Brain microvascular endothelial cell (primary cell): ENCODE measurements around the gene AGPAT2.
A peak's percentile ranks its signal among the peaks of the same experiment; 100 is the strongest.

Experiments
- DNase-seq: peaks from one replicate; pipeline ENCODE4 v3.0.0-alpha.2; 2020
- H3K27ac ChIP-seq: fragments of 250-450 bp; sonication (Bioruptor Pico); 2 replicates; pipeline ENCODE4 v1.5.1; 2020; ENCODE audit warnings: mild to moderate bottlenecking, moderate library complexity
- H3K27me3 ChIP-seq: fragments of 250-450 bp; sonication (Bioruptor Pico); replicated peaks from 2 replicates; pipeline ENCODE4 v1.5.1; 2020; ENCODE audit warnings: mild to moderate bottlenecking
- H3K36me3 ChIP-seq: fragments of 250-450 bp; sonication (Bioruptor Pico); replicated peaks from 2 replicates; pipeline ENCODE4 v1.5.1; 2020; ENCODE audit warnings: mild to moderate bottlenecking
- H3K4me3 ChIP-seq: 2 replicates; pipeline ENCODE4 v1.5.1; 2011; ENCODE audit warnings: low read depth, mild to moderate bottlenecking, control low read depth, low read length, moderate library complexity
- in situ Hi-C: cut with HindIII; loops from 2 replicates; pipeline ENCODE4 v1.10.0; 2017; ENCODE audit warnings: low sequenced_read_pairs, low pct_ligation_motif_present
- TF ChIP-seq, protein P1 (sequence below): IDR thresholded peaks from 2 replicates; pipeline ENCODE4 v1.5.1; 2011; ENCODE audit warnings: low read depth, mild to moderate bottlenecking, moderate library complexity, low read length, control low read depth, inconsistent platforms; ENCODE audit errors: missing control alignments

Gene AGPAT2

DNA sequence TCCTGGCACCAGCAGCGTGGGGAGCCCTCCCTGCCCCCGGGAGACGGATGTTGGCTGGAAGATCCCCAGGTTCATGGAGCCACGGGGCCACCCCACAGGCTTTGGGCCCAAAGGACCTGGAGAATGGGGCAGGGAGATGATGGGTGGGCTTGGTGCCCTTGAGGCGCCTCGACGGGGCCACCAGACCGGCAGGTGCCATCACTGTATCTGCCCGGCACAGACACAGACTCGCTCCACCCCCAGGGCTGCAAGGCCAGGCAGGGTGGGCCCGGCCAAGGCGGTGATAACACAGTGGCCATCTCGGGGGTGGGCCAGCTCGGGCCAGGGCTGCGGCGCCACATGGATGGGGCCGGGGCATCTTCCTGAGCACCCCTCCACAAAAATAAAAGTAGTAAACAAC, 59.6 kb downstream of the AGPAT2 start:
- TF ChIP-seq, protein P1, sequence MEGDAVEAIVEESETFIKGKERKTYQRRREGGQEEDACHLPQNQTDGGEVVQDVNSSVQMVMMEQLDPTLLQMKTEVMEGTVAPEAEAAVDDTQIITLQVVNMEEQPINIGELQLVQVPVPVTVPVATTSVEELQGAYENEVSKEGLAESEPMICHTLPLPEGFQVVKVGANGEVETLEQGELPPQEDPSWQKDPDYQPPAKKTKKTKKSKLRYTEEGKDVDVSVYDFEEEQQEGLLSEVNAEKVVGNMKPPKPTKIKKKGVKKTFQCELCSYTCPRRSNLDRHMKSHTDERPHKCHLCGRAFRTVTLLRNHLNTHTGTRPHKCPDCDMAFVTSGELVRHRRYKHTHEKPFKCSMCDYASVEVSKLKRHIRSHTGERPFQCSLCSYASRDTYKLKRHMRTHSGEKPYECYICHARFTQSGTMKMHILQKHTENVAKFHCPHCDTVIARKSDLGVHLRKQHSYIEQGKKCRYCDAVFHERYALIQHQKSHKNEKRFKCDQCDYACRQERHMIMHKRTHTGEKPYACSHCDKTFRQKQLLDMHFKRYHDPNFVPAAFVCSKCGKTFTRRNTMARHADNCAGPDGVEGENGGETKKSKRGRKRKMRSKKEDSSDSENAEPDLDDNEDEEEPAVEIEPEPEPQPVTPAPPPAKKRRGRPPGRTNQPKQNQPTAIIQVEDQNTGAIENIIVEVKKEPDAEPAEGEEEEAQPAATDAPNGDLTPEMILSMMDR, result no peak
- no peak for DNase-seq
- Histone ChIP-seq H3K27ac (no peak overlapping the region), H3K4me3 (no peak overlapping the region), H3K27me3 (no peaks in the 10 kb centered on the region), H3K36me3 (no peaks in the 10 kb centered on the region)
- in situ Hi-C loops, result no loop called here

DNA sequence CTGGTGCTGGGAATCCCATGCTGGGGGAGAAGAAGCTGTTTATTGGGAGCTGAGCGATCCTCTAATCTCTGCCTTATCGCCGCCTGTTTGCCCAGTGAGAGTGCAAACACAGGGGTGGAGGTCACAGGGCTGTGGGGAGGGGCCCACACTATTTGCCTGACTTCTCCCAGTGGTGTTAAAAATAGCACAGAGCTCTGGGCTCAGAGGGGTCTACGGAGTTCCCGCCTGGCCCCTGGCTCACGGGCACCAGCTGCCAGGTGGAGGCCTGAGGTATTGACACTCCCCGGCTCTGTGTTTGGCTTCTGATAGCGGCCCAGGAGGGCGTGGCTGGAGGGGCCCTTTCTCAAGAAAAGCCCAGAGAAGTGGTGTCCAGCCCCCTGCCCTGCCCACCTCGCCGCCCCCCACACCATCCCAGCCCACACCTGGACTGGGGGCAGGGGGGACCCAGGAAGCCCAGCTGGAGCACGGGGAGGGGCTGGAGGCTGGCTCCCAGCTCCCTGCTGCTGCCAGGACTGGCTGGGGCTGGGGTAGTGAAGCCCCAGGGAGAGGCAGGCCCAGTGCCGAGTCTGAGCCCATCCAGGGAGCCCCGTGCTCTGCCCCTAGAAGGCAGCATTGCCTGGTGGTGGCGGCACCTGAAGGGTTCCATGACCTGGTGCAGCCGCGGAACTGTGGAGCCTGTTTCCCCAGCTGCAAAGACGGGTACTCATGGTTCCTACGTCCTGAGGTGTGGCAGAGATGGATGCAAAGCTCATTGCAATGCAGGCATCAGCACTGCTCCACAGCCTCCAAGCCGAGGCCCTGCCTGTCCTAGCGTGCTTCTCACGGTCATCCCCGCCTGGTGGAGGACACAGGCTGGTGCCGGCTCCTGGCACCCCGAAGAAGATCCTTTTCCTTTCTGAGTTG, 60.3 kb downstream of the AGPAT2 start:
- Histone ChIP-seq H3K27me3 (no peaks in the 10 kb centered on the region), H3K36me3 (no peaks in the 10 kb centered on the region), H3K27ac (no peak overlapping the region), H3K4me3 (no peak overlapping the region)
- TF ChIP-seq, protein P1, result peak; percentile 18
- in situ Hi-C loops, result no loop called here
- DNase-seq, result no peak

DNA sequence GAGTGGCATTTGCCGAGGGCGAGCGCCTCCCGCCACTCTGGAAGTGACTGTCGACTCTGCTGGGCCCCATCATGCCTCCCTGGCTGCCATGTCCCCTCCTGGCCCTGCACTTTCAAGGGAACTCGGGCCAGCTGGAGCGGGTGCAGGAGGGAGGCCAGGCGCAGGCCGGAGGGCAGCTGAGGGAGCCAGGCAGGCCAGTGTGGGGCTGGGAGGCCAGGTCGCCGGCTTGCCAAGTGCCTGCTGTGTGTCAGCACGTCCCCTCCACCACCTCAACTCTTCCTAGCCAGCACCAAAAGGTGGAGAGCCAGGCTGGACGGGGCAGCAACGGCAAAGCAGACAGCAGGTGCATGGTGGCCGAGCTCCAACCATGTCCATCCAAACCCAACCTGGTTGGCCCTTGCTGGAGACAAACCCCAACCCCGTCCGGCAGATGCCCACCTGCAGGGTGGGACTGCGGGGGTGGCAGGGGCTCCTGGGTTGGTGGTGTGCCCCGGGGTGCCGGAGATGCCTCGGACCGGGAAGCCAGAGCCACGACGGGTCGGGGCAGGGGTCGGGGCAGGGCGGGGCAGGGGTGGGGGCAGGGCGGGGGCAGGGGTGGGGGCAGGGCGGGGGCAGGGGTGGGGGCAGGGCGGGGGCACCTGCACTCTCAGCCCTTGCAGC, 61.1 kb downstream of the AGPAT2 start:
- TF ChIP-seq, protein P1, result no peak
- Histone ChIP-seq H3K27me3 (no peaks in the 10 kb centered on the region), H3K4me3 (no peak overlapping the region), H3K27ac (no peak overlapping the region), H3K36me3 (no peaks in the 10 kb centered on the region)
- in situ Hi-C loops, result no loop called here
- no peak for DNase-seq

DNA sequence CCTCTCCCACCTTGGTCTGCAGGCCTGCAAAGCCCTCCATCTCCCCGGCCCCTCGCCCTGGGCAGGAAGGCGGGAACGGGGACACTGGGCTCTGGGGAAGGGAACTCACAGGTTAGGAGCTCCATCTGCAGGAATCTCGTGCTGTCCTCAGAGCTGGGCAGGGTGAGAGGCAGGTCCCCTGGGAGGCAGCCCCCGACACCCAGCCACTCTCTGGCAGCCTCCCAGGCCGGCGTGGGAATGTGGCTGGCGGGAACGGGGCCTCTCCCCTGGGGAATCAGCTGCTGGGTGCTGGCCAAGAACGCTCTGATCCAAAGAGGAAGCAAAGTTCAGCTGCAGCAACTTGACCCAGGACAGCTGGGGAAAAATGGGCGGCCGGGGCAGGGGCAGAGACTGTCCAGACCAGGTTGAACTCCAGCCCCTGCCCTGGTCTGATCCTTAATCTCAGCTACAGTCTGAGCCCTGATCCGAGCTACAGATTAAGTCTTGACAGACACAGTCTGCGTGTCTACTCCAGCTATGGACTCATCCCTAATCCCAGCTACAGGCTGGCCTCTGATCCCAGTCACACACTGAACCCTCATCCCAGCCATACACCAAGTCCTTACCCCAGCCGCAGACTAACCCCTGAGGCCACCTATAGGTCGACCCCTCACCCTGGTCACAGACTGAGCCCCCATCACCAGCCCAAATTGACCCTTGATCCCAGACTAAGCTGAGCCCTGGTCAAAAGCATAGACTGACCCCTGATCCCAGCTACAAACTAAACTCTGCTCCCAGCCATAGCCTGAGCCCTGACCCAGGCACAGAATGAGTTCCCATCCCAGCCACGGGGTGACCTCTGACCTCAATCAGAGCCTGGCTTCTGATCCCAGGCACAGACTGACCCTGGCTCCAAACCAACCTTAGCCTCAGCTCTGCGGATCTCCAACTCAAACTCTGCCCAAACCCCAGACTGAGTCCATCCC, 61.9 kb downstream of the AGPAT2 start:
- peak; percentile 36 for DNase-seq
- in situ Hi-C loops, result no loop called here

More for the DNA sequence above, 61.9 kb downstream of the AGPAT2 start:
- no peaks in the 10 kb centered on the region for H3K36me3 ChIP-seq
- H3K27ac ChIP-seq, result no peak overlapping the region
- no peak overlapping the region for H3K4me3 ChIP-seq
- TF ChIP-seq, protein P1, result peak; percentile 64
- H3K27me3 ChIP-seq, result no peaks in the 10 kb centered on the region
